HG03280 (cell line): ENCODE data around the gene DNAH12.

ENCODE experiments used
- ATAC-seq: cut with Tn5 transposase; IDR thresholded peaks from one replicate; pipeline ENCODE4 v1.9.1; 2021; ENCODE audit warnings: mild to moderate bottlenecking, moderate library complexity; ENCODE audit not compliant: unreplicated experiment

Gene DNAH12

GRCh38 chr3:57256844-57257243 is 287.3 kb downstream of the DNAH12 start:
- no peak for ATAC-seq

- ATAC-seq = no peak
Observed at GRCh38 chr3:57252404-57252803, 291.7 kb downstream of the DNAH12 start.

- ATAC-seq = no peak
Observed at GRCh38 chr3:57244946-57245345, 299.2 kb downstream of the DNAH12 start.
